Measurements from ENCODE around the gene TPM4.

The TPM4 gene

GRCh38 chr19:16131648-16132047 lies 55.4 kb downstream of the TPM4 start:
- DNase-seq (ENCODE audit: low read depth) = no peak

GRCh38 chr19:16133818-16134217 lies 57.5 kb downstream of the TPM4 start:
- no peak for DNase-seq (ENCODE audit: low read depth)

GRCh38 chr19:16134510-16134909 lies 58.2 kb downstream of the TPM4 start:
- no peak for DNase-seq (ENCODE audit: low read depth)

- no peak for DNase-seq (ENCODE audit: low read depth)
These were observed 59.3 kb downstream of the TPM4 start for GRCh38 chr19:16135430-16136127.

- DNase-seq (ENCODE audit: low read depth) = no peak
These were observed 60.1 kb downstream of the TPM4 start for GRCh38 chr19:16136185-16136999.

GRCh38 chr19:16139752-16140151 lies 63.5 kb downstream of the TPM4 start:
- DNase-seq (ENCODE audit: low read depth) = no peak

GRCh38 chr19:16141043-16141442 lies 64.7 kb downstream of the TPM4 start:
- no peak for DNase-seq (ENCODE audit: low read depth)

GRCh38 chr19:16142032-16142580 lies 65.8 kb downstream of the TPM4 start:
- no peak for DNase-seq (ENCODE audit: low read depth)

GRCh38 chr19:16143399-16144215 lies 67.3 kb downstream of the TPM4 start, which contains the start of gene HSH2D:
HSH2D (plus strand) TSS chr19:16143685; CDS start chr19:16148751, 5,066 bp downstream.
- peak; percentile 75 for DNase-seq (ENCODE audit: low read depth)

GRCh38 chr19:16144216-16144581 lies 67.9 kb downstream of the TPM4 start:
- DNase-seq (ENCODE audit: low read depth) = no peak

GRCh38 chr19:16146112-16146511 lies 69.8 kb downstream of the TPM4 start:
- no peak for DNase-seq (ENCODE audit: low read depth)

GRCh38 chr19:16148443-16149229 lies 72.3 kb downstream of the TPM4 start:
- no peak for DNase-seq (ENCODE audit: low read depth)
